Caco-2 (cell line): ENCODE results near the gene DNAJB13. TPM values are rescaled to one million over a fixed set of nuclear protein-coding genes. Genes with fewer than 3 reads are reported as not detected.
"Not testable (repeated sequence)": the region's sequence is repeated elsewhere in the genome, so short reads cannot be mapped to it uniquely, and the experiment has no call there.

Experiments
- BruUV-seq: library from RNA; stranded (reverse); fragments of 400-500 nt; replicated peaks from 2 replicates; lab custom pipeline; 2021; lab: Mats Ljungman, UMichigan
- CTCF ChIA-PET: fragments of 300-600 bp; sonication (Branson Sonifier 250); formaldehyde crosslinking; loops from one replicate; lab custom pipeline; 2022; ENCODE audit warnings: antibody characterized with exemption; lab: Charles Lee
- POLR2A ChIA-PET: fragments of 300-600 bp; sonication (Branson Sonifier 250); formaldehyde crosslinking; loops from one replicate; lab custom pipeline; 2022; ENCODE audit warnings: antibody characterized with exemption; lab: Charles Lee
- DNase-seq, 2 experiments: peaks; one replicate each; pipeline versions ENCODE4 v3.0.0 to v3.0.0-alpha.2; 2020 to 2022
- H3K27me3 ChIP-seq: replicated peaks from 2 replicates; pipeline ENCODE4 v1.6.0; 2011; ENCODE audit warnings: low read length; ENCODE audit not compliant: control insufficient read depth, insufficient read depth
- H3K36me3 ChIP-seq: 2 replicates; pipeline ENCODE4 v1.5.1; 2011; ENCODE audit warnings: low read length; ENCODE audit not compliant: control insufficient read depth, insufficient read depth
- H3K4me1 ChIP-seq: fragments of 250-450 bp; sonication (Bioruptor Pico); 2 replicates; pipeline ENCODE4 v1.5.1; 2020; ENCODE audit warnings: mild to moderate bottlenecking
- H3K4me3 ChIP-seq: 2 replicates; pipeline ENCODE4 v1.5.1; 2011; ENCODE audit warnings: low read depth, mild to moderate bottlenecking, control low read depth, low read length
- H3K9me3 ChIP-seq: fragments of 250-450 bp; sonication (Bioruptor Pico); 2 replicates; pipeline ENCODE4 v1.5.1; 2020; ENCODE audit warnings: mild to moderate bottlenecking, moderate library complexity
- H3K27ac Mint-ChIP-seq: one replicate; pipeline ENCODE4 v1.8.0; 2022; ENCODE audit warnings: mixed read lengths; ENCODE audit not compliant: unreplicated experiment
- H3K27me3 Mint-ChIP-seq: one replicate; pipeline ENCODE4 v1.8.0; 2022; ENCODE audit warnings: mixed read lengths; ENCODE audit not compliant: insufficient read depth, unreplicated experiment
- H3K36me3 Mint-ChIP-seq: one replicate; pipeline ENCODE4 v1.8.0; 2022; ENCODE audit warnings: mild to moderate bottlenecking, mixed read lengths; ENCODE audit not compliant: insufficient read depth, unreplicated experiment
- H3K4me1 Mint-ChIP-seq: one replicate; pipeline ENCODE4 v1.8.0; 2022; ENCODE audit warnings: low read depth, mixed read lengths; ENCODE audit not compliant: unreplicated experiment
- H3K4me3 Mint-ChIP-seq: one replicate; pipeline ENCODE4 v1.8.0; 2022; ENCODE audit warnings: mild to moderate bottlenecking, moderate library complexity, mixed read lengths; ENCODE audit not compliant: unreplicated experiment
- H3K9me3 Mint-ChIP-seq: one replicate; pipeline ENCODE4 v1.8.0; 2022; ENCODE audit warnings: mixed read lengths; ENCODE audit not compliant: unreplicated experiment
- intact Hi-C: fragments of 100-400 bp; cut with micrococcal nuclease; formaldehyde crosslinking; loops from one replicate; pipeline ENCODE4 v1.10.0; 2022; ENCODE audit not compliant: unreplicated experiment
- total RNA-seq: library from RNA; stranded (reverse); gene quantifications from 2 replicates; pipeline ENCODE4 v1.2.3, GENCODE V29; 2022
- TF ChIP-seq, protein P1 (sequence below), 2 experiments: fragments of 200-600 bp in 1 of 2; IDR thresholded peaks; 1 replicate in 1 of 2; 2 replicates in 1 of 2; pipeline versions ENCODE4 v1.5.1 to v1.8.0; 2011 to 2022; ENCODE audit warnings: antibody characterized with exemption in 1 of 2, control low read depth in 1 of 2, inconsistent platforms in 1 of 2, low read depth in 1 of 2, low read length in 1 of 2, mild to moderate bottlenecking in 1 of 2, moderate library complexity in 1 of 2; ENCODE audit not compliant: insufficient read depth in 1 of 2, severe bottlenecking in 1 of 2, unreplicated experiment in 1 of 2

DNAJB13 gene
- total RNA-seq, 1 experiment from 2014 or later, result 0.52 TPM

DNA sequence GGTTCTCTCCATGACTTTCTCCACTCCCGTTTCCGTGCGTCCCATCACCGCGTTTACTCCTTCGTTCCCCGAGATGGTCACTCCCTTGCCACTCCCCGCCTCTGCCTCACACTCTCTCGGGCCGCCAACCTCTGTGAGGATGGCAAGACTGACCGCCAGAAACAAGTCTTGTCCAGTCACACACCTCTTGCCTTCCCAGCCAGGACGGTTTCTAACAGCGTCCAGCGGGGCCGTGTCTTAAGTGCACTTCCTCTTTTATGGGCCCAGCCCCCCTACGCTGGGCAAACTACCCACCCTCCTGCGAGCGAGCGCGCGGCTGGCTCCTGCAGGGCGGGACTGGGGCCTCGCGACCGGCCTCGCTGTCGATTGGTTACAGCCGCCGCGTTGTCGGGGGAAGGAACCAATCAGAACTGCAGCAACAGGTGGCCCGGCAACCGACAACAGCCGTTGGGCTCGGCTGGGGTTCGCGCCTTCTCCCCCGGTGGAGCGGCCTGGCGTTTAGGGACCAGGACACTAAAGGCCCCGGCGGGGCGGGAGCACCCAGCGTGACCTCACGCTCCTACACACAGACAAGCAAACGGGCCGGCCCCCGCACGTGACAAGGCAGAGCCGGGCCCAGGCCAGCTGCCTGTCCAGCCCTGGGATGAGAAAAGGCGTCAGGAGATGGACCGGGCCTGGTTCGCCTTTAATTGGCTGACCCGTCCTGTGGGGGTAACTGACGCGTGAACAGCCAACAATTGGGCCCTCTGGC lies 32.3 kb downstream of the DNAJB13 start:
- intact Hi-C loops, result loop anchor here (1.0 to 10.0 kb wide), 6 partner anchors 19 to 332 kb away; partner anchors contain the start of genes C2CD3, P4HA3 and PPME1
- ChIA-PET POLR2A (interaction anchor here (0.5 to 3.4 kb wide), 21 partner anchors 9 to 467 kb away, joined by 3 to 42 read pairs (median 4); partner anchors contain the start of genes C2CD3 and PPME1), CTCF (interaction anchor here (0.6 to 1.6 kb wide), 5 partner anchors 10 to 188 kb away, joined by 3 to 13 read pairs (median 3); partner anchors contain the start of genes C2CD3 and PPME1)
- H3K36me3 ChIP-seq, result peaks cover 12% of the 10 kb centered on the region
- Mint-ChIP-seq H3K4me3 (peak overlapping the region; percentile 91), H3K27me3 (no peaks in the 10 kb centered on the region), H3K4me1 (peaks cover 7% of the 10 kb centered on the region), H3K9me3 (no peaks in the 10 kb centered on the region), H3K36me3 (peaks cover 34% of the 10 kb centered on the region), H3K27ac (peak overlapping the region; percentile 95)
- no peaks in the 10 kb centered on the region for H3K27me3 ChIP-seq
- H3K4me1 ChIP-seq, result peaks cover 15% of the 10 kb centered on the region
- TF ChIP-seq, protein P1, sequence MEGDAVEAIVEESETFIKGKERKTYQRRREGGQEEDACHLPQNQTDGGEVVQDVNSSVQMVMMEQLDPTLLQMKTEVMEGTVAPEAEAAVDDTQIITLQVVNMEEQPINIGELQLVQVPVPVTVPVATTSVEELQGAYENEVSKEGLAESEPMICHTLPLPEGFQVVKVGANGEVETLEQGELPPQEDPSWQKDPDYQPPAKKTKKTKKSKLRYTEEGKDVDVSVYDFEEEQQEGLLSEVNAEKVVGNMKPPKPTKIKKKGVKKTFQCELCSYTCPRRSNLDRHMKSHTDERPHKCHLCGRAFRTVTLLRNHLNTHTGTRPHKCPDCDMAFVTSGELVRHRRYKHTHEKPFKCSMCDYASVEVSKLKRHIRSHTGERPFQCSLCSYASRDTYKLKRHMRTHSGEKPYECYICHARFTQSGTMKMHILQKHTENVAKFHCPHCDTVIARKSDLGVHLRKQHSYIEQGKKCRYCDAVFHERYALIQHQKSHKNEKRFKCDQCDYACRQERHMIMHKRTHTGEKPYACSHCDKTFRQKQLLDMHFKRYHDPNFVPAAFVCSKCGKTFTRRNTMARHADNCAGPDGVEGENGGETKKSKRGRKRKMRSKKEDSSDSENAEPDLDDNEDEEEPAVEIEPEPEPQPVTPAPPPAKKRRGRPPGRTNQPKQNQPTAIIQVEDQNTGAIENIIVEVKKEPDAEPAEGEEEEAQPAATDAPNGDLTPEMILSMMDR (IDR thresholded peaks at IDR 0.05; ENCODE audit: insufficient read depth in 1 of 2, low read depth in 1 of 2, low read length in 1 of 2, severe bottlenecking in 1 of 2, unreplicated experiment in 1 of 2), result no peak
- peak; percentile 100 for DNase-seq
- peak overlapping the region; percentile 55 for H3K4me3 ChIP-seq
- H3K9me3 ChIP-seq, result no peaks in the 10 kb centered on the region
- BruUV-seq, result no TSS peak

DNA sequence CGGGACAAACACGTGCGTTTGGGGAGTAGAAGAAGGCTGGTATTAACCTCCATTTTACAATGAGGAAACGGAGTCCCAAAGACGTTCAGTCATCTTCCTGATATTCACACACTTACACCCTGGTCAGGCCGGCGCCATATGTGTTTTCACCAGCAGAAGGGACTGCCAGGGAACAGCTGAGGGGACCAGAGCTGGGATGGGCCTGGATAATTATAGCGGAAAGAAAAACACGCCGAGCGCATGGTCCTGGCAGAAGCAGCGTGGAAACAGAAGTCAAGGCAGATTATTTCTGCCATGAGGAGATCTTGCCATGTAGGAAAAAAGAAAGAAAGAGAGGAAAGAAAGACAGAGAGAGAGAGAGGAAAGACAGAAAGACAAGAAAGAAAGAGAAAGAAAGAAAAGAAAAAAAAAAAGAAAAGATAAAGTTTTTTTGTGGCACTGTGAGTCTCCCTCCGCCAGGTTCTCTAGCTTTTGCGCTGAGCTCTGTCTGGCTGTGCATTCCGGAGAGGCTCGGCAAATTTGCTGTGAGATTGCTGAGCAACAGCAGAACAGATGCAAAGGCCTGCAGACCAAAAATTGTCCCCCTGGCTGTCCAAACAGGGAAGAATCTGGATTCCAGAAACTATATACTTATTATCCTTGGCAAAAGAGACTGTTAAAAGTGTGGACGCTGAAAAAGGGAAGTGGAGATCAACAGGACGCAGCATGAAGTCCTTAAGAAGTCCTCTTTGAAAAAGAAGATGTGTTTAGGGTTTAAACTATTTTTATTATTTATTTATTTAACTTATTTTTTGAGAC lies 33.1 kb downstream of the DNAJB13 start:
- peak overlapping the region; percentile 95 for H3K27ac Mint-ChIP-seq
- ChIA-PET POLR2A (interaction anchor here (0.6 to 3.4 kb wide), 8 partner anchors 10 to 187 kb away, joined by 3 to 42 read pairs (median 6); partner anchors contain the start of genes C2CD3 and PPME1), CTCF (interaction anchor here (0.6 to 0.9 kb wide), 2 partner anchors 17 to 139 kb away, joined by 3 read pairs; no protein-coding TSS in a partner anchor)
- no peaks in the 10 kb centered on the region for H3K27me3 ChIP-seq
- peak; percentile 48 to 59 for DNase-seq
- H3K9me3 ChIP-seq, result no peaks in the 10 kb centered on the region
- no peaks in the 10 kb centered on the region for H3K9me3 Mint-ChIP-seq
- peak overlapping the region; percentile 55 for H3K4me3 ChIP-seq
- BruUV-seq, result TSS peak; percentile 89
- peaks cover 32% of the 10 kb centered on the region for H3K36me3 Mint-ChIP-seq
- peaks cover 15% of the 10 kb centered on the region for H3K4me1 ChIP-seq
- TF ChIP-seq, protein P1 (IDR thresholded peaks at IDR 0.05; ENCODE audit: insufficient read depth in 1 of 2, low read depth in 1 of 2, low read length in 1 of 2, severe bottlenecking in 1 of 2, unreplicated experiment in 1 of 2), result peak in 1 of 2 experiments; percentile 18
- peaks cover 7% of the 10 kb centered on the region for H3K4me1 Mint-ChIP-seq
- H3K4me3 Mint-ChIP-seq, result peak overlapping the region; percentile 91
- intact Hi-C loops, result loop anchor here (1.0 to 10.0 kb wide), 5 partner anchors 85 to 331 kb away; partner anchors contain the start of genes C2CD3, P4HA3 and PPME1
- peaks cover 9% of the 10 kb centered on the region for H3K36me3 ChIP-seq
- H3K27me3 Mint-ChIP-seq, result no peaks in the 10 kb centered on the region

DNA sequence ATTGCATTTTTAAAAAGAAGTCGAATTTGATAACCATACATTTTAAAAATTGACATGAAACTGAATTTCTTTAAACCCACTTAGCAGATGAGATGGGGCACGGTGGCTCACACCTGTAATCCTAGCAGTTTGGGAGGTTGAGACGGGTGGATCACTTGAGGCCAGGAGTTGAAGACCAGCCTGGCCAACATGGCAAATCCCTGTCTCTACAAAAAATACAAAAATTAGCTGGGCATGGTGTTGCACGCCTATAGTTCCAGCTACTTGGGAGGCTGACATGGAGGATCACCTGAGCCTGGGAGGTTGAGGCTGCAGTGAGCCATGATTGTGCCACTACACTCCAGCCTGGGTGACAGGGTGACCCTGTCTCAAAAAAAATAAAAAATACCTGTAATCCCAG lies 34.8 kb downstream of the DNAJB13 start:
- H3K9me3 Mint-ChIP-seq, H3K4me1 Mint-ChIP-seq, CTCF ChIA-PET, H3K9me3 ChIP-seq, H3K36me3 ChIP-seq, H3K4me3 ChIP-seq, H3K27ac Mint-ChIP-seq, POLR2A ChIA-PET, DNase-seq, H3K27me3 ChIP-seq, BruUV-seq, H3K4me3 Mint-ChIP-seq, H3K27me3 Mint-ChIP-seq: not testable (repeated sequence)
- H3K4me1 ChIP-seq, result peaks cover 15% of the 10 kb centered on the region
- peaks cover 20% of the 10 kb centered on the region for H3K36me3 Mint-ChIP-seq
- intact Hi-C loops, result loop anchor here (10.0 kb wide), 1 partner anchor 329 kb away; the partner anchor contains the start of gene P4HA3
